Measurements from ENCODE around the gene SVIL. TPM values are rescaled to one million over a fixed set of nuclear protein-coding genes. Genes with fewer than 3 reads are reported as not detected.
"Not testable (repeated sequence)": the region's sequence is repeated elsewhere in the genome, so short reads cannot be mapped to it uniquely, and the experiment has no call there.

SVIL gene
- polyA plus RNA-seq, 1 experiment, result 47.9 TPM

DNA sequence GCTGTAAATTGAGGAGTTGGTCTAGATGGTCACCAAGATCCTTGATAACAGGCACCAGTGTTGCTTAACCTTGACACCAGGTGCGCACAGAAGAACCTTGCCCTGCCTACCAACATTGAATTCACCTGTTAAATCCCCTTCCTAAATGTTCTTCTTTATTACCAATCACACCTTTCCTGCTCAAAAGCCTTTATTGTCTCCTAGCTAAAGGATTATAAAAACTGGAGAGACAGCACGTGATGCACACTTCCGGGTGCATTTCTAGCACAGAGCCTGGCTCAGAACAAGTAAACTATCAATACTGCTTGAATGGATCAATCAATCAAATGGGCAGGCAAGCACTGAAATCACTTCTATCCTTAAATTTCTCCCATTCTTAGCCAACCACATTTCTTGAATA is 56.3 kb downstream of the SVIL start:
- TF ChIP-seq CTCF (IDR thresholded peaks at IDR 0.05; ENCODE audit: low read depth, low read length), result no peak
- DNase-seq (ENCODE audit: low read depth, low spot score), result no peak
- no peak overlapping the region for H3K4me3 ChIP-seq (ENCODE audit: low read depth, low read length)
- ChIA-PET POLR2A (no interaction called here), CTCF (interaction anchor here (0.9 kb wide), 1 partner anchor 12 kb away, joined by 3 read pairs; no protein-coding TSS in a partner anchor)
- H3K27me3 ChIP-seq (ENCODE audit: control insufficient read depth, insufficient read depth, low read length), result no peaks in the 10 kb centered on the region
- H3K27ac ChIP-seq (ENCODE audit: low read depth, low read length), result no peak overlapping the region
- no peaks in the 10 kb centered on the region for H3K9me3 ChIP-seq (ENCODE audit: control insufficient read depth, insufficient read depth, low read length)

DNA sequence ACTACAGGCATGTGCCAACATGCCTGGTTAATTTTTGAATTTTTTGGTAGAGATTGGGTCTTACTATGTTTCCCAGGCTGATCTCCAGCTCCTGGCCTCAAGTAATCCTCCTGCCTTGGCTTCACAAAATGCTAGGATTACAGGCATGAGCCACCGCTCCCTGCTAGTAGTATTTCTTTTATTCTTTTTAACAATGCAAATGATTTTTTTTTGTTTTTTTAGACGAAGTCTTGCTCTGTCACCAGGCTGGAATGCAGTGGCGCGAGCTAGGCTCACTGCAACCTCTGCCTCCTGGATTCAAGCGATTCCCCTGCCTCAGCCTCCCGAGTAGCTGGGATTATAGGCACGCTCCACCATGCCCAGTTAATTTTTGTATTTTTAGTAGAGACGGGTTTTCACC is 58.1 kb downstream of the SVIL start:
- TF ChIP-seq CTCF (IDR thresholded peaks at IDR 0.05; ENCODE audit: low read depth, low read length), result no peak
- CTCF ChIA-PET, result no interaction called here
- no peak for DNase-seq (ENCODE audit: low read depth, low spot score)

GRCh38 chr10:29575098-29575455 is 59.7 kb downstream of the SVIL start:
- Histone ChIP-seq H3K27me3 (ENCODE audit: control insufficient read depth, insufficient read depth, low read length) (no peaks in the 10 kb centered on the region), H3K4me3 (ENCODE audit: low read depth, low read length) (no peak overlapping the region), H3K9me3 (ENCODE audit: control insufficient read depth, insufficient read depth, low read length) (no peaks in the 10 kb centered on the region), H3K27ac (ENCODE audit: low read depth, low read length) (no peak overlapping the region)
- ChIA-PET POLR2A (no interaction called here), CTCF (interaction anchor here (1.5 kb wide), 1 partner anchor 15 kb away, joined by 4 read pairs; no protein-coding TSS in a partner anchor)
- TF ChIP-seq CTCF (IDR thresholded peaks at IDR 0.05; ENCODE audit: low read depth, low read length), result no peak
- no peak for DNase-seq (ENCODE audit: low read depth, low spot score)

More for the DNA sequence above, 58.1 kb downstream of the SVIL start:
- Histone ChIP-seq H3K27me3 (ENCODE audit: control insufficient read depth, insufficient read depth, low read length) (no peaks in the 10 kb centered on the region), H3K27ac (ENCODE audit: low read depth, low read length) (no peak overlapping the region), H3K4me3 (ENCODE audit: low read depth, low read length) (no peak overlapping the region), H3K9me3 (ENCODE audit: control insufficient read depth, insufficient read depth, low read length) (no peaks in the 10 kb centered on the region)
- POLR2A ChIA-PET, result no interaction called here

DNA sequence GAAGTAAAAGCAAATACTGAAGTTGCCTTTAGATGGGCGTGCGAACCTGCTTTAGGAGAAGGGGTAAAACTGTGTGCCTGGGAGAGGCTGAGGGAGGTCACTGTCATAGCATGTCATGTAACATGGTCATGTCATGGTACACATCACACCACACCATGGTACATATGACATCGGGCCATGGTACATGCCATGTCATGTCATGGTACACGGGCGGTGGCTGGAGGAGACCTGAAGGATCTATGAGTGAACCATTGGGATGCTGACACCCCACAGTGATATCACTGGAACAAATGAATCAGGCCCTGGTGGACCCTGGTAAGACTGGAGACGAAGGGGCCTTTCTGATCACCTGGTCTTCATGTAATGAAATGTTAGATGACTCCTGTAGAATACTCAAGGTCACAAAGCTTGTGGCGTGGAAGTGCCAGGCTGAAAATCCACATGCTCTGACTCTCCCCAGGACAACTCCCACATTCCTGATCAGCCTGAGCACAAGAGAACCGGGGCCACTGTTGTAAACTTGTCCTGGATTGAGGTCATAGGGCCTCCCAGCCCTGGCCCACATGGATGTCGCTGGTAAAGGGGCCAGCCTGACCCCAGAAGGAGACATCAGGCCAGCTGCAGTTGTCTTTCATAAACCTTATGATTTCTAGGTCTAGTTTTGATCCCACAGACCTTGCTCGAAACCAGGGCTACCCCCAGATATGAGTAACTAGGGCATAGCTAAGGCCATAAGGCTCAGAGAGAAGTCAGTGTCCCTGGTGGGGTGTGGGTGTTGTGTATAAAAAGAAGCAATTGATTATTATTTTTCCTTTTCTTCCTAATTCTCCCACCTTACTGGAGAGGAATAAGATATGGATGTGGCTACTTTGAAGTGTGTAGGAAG is 60.3 kb downstream of the SVIL start:
- H3K27ac ChIP-seq (ENCODE audit: low read depth, low read length); H3K27me3 ChIP-seq (ENCODE audit: control insufficient read depth, insufficient read depth, low read length); POLR2A ChIA-PET; H3K4me3 ChIP-seq (ENCODE audit: low read depth, low read length); H3K9me3 ChIP-seq (ENCODE audit: control insufficient read depth, insufficient read depth, low read length); DNase-seq (ENCODE audit: low read depth, low spot score): not testable (repeated sequence)
- CTCF ChIA-PET, result interaction anchor here (1.5 kb wide), 1 partner anchor 16 kb away, joined by 4 read pairs; no protein-coding TSS in a partner anchor

- H3K27ac ChIP-seq (ENCODE audit: low read depth, low read length); DNase-seq (ENCODE audit: low read depth, low spot score); H3K4me3 ChIP-seq (ENCODE audit: low read depth, low read length); H3K9me3 ChIP-seq (ENCODE audit: control insufficient read depth, insufficient read depth, low read length); POLR2A ChIA-PET; CTCF ChIA-PET; H3K27me3 ChIP-seq (ENCODE audit: control insufficient read depth, insufficient read depth, low read length): not testable (repeated sequence)
Measured at GRCh38 chr10:29570248-29570647, 64.5 kb downstream of the SVIL start.

DNA sequence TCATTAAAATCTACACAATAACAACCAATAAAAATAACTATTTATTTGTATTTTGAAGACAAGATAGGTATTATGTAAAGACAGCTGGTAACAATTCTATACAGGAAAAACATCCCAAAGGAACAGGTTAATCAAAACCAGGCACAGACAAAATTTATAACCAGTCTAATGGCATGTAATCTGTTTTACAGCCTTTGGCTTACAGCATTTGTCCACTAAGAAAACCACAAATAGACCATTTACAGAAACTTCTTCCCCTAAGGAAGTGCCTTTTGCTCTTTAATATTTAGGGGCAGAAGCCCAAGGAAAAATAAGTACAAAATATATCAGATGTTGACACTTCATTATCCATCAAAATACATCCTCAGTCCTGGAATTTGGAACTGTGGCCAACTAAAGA is 65.0 kb downstream of the SVIL start:
- POLR2A ChIA-PET, result no interaction called here
- no peak for DNase-seq (ENCODE audit: low read depth, low spot score)

More for the DNA sequence above, 65.0 kb downstream of the SVIL start:
- TF ChIP-seq CTCF (IDR thresholded peaks at IDR 0.05; ENCODE audit: low read depth, low read length), result no peak
- no peaks in the 10 kb centered on the region for H3K27me3 ChIP-seq (ENCODE audit: control insufficient read depth, insufficient read depth, low read length)
- CTCF ChIA-PET, result interaction anchor here (1.3 kb wide), 1 partner anchor 35 kb away, joined by 6 read pairs; no protein-coding TSS in a partner anchor
- H3K27ac ChIP-seq (ENCODE audit: low read depth, low read length), result no peak overlapping the region
- H3K4me3 ChIP-seq (ENCODE audit: low read depth, low read length), result no peak overlapping the region
- no peaks in the 10 kb centered on the region for H3K9me3 ChIP-seq (ENCODE audit: control insufficient read depth, insufficient read depth, low read length)

Data from AG04450 (cell line).